IPS-NIHi11 (cell line): Measurements from ENCODE around the gene MAMDC2.

Experiments used
- DNase-seq: peaks from one replicate; pipeline ENCODE4 v3.0.0; 2012; ENCODE audit warnings: mixed read lengths, low spot score

Gene MAMDC2

GRCh38 chr9:70136632-70137031 lies 93.0 kb downstream of the MAMDC2 start:
- no peak for DNase-seq

GRCh38 chr9:70137577-70137976 lies 93.9 kb downstream of the MAMDC2 start:
- no peak for DNase-seq

- DNase-seq: no peak
Measured at GRCh38 chr9:70142101-70142500, 98.5 kb downstream of the MAMDC2 start.

- DNase-seq: no peak
Measured at GRCh38 chr9:70143394-70144130, 99.9 kb downstream of the MAMDC2 start.

GRCh38 chr9:70144131-70144503 lies 100.5 kb downstream of the MAMDC2 start:
- DNase-seq: no peak

GRCh38 chr9:70145981-70146380 lies 102.3 kb downstream of the MAMDC2 start:
- no peak for DNase-seq

GRCh38 chr9:70147196-70147595 lies 103.5 kb downstream of the MAMDC2 start:
- DNase-seq: no peak

GRCh38 chr9:70147651-70148050 lies 104.0 kb downstream of the MAMDC2 start:
- no peak for DNase-seq

- no peak for DNase-seq
Measured at GRCh38 chr9:70152350-70152749, 108.7 kb downstream of the MAMDC2 start.

GRCh38 chr9:70156729-70157128 lies 113.1 kb downstream of the MAMDC2 start:
- DNase-seq: no peak

- DNase-seq: no peak
Measured at GRCh38 chr9:70159630-70160029, 116.0 kb downstream of the MAMDC2 start.

- no peak for DNase-seq
Measured at GRCh38 chr9:70160686-70161600, 117.3 kb downstream of the MAMDC2 start.

GRCh38 chr9:70165006-70165602 lies 121.5 kb downstream of the MAMDC2 start:
- DNase-seq: no peak

GRCh38 chr9:70168521-70168920 lies 124.9 kb downstream of the MAMDC2 start:
- DNase-seq: no peak

- no peak for DNase-seq
Measured at GRCh38 chr9:70169222-70169621, 125.6 kb downstream of the MAMDC2 start.

GRCh38 chr9:70170151-70170790 lies 126.6 kb downstream of the MAMDC2 start:
- DNase-seq: no peak

- no peak for DNase-seq
Measured at GRCh38 chr9:70172532-70172931, 128.9 kb downstream of the MAMDC2 start.

- no peak for DNase-seq
Measured at GRCh38 chr9:70177121-70177520, 133.5 kb downstream of the MAMDC2 start.

- no peak for DNase-seq
Measured at GRCh38 chr9:70192707-70193106, 149.1 kb downstream of the MAMDC2 start.

- no peak for DNase-seq
Measured at GRCh38 chr9:70195456-70195855, 151.8 kb downstream of the MAMDC2 start.

GRCh38 chr9:70197216-70198044 lies 153.8 kb downstream of the MAMDC2 start:
- no peak for DNase-seq
